NCI-H1105 treated with DMSO at 0.1 percent for 48 hours (cell line): ENCODE data around the gene NUP37.
"Not testable (repeated sequence)": the region's sequence is repeated elsewhere in the genome, so short reads cannot be mapped to it uniquely, and the experiment has no call there.

Experiments
- DNase-seq: peaks from one replicate; lab custom pipeline; 2025; lab: John Stamatoyannopoulos, UW

Gene NUP37

GRCh38 chr12:102093319-102093718 is 26.6 kb downstream of the NUP37 start:
- DNase-seq, result no peak

- DNase-seq, result not testable (repeated sequence)
These were observed 30.6 kb downstream of the NUP37 start for GRCh38 chr12:102089228-102089835.

- no peak for DNase-seq
These were observed 39.1 kb downstream of the NUP37 start for GRCh38 chr12:102080842-102081241.

GRCh38 chr12:102072092-102072491 is 47.8 kb downstream of the NUP37 start:
- not testable (repeated sequence) for DNase-seq

- no peak for DNase-seq
These were observed 50.2 kb downstream of the NUP37 start for GRCh38 chr12:102069707-102070106.

GRCh38 chr12:102067574-102068258 is 52.2 kb downstream of the NUP37 start:
- no peak for DNase-seq

- no peak for DNase-seq
These were observed 55.4 kb downstream of the NUP37 start for GRCh38 chr12:102064476-102064875.

- DNase-seq, result no peak
These were observed 56.8 kb downstream of the NUP37 start for GRCh38 chr12:102063069-102063468.

GRCh38 chr12:102062419-102062806 is 57.5 kb downstream of the NUP37 start:
- DNase-seq, result no peak

GRCh38 chr12:102061560-102062418 is 58.1 kb downstream of the NUP37 start, which contains the start of gene WASHC3:
TSS of gene WASHC3 (minus strand) at chr12:102061991. CDS start at chr12:102061962, 29 bp downstream.
- DNase-seq, result peak; percentile 95

GRCh38 chr12:102061096-102061559 is 58.8 kb downstream of the NUP37 start:
- DNase-seq, result no peak

- no peak for DNase-seq
These were observed 60.6 kb downstream of the NUP37 start for GRCh38 chr12:102059343-102059742.

- DNase-seq, result no peak
These were observed 65.6 kb downstream of the NUP37 start for GRCh38 chr12:102054345-102054744.

- DNase-seq, result no peak
These were observed 66.9 kb downstream of the NUP37 start for GRCh38 chr12:102053062-102053349.

GRCh38 chr12:102052192-102053061 is 67.5 kb downstream of the NUP37 start:
- no peak for DNase-seq

GRCh38 chr12:102051431-102051965 is 68.4 kb downstream of the NUP37 start:
- no peak for DNase-seq

GRCh38 chr12:102050660-102051430 is 69.1 kb downstream of the NUP37 start:
- DNase-seq, result no peak

- DNase-seq, result no peak
These were observed 76.0 kb downstream of the NUP37 start for GRCh38 chr12:102043928-102044327.

GRCh38 chr12:102033991-102034745 is 85.7 kb downstream of the NUP37 start:
- DNase-seq, result no peak

- no peak for DNase-seq
These were observed 88.1 kb downstream of the NUP37 start for GRCh38 chr12:102031852-102032251.
